Fibroblast of skin of right quadriceps (primary cell): ENCODE measurements around the gene BTBD19.
"Not testable (repeated sequence)": the region's sequence is repeated elsewhere in the genome, so short reads cannot be mapped to it uniquely, and the experiment has no call there.

ENCODE experiments used
- DNase-seq: peaks from one replicate; pipeline ENCODE4 v3.0.0-alpha.2; 2013

Gene BTBD19

GRCh38 chr1:44788120-44788860 lies 20.0 kb upstream of the BTBD19 start, which contains the start of gene BEST4:
Gene BEST4 (minus strand): TSS chr1:44788170. CDS start chr1:44787705, 465 bp downstream.
- no peak for DNase-seq

DNA sequence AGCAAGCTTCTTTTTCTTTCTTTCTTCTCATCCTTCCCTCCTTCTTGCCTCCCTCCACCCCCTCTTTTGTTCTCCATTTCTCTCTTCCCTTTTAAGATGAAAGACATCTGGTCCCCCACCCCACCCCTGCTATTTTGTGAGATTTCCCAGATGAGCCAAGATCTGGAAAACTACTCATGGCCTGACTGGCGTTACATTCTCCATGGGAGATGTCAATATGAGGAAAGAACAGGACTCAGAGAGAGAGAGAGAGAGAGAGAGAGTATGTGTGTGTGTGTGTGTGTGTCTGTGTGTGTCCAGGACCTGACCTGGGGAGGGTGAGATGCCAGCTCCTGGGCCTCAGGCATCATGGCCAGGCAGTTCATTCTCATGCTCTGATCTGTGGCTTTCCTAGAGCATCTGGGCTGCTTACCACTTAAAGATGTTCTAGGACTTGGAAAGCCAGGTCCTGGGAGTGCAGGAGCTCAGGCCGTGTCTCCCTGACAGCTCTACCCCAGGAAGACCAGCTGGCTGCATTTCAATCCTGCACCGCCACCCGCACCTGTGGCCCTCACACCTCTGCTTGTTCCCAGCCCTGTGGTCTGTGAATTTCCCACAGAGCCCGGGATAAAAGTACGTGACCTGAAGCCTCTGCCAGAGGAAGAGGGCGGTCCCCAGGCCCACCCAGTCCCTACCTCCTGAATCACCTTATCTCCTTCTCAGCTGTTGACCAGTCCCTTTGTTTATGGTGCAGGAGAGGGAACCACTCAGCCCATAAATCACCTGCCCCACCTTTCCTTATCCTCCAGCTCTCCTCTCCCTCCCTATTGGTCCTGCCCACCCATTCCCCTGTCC lies 17.1 kb upstream of the BTBD19 start:
- no peak for DNase-seq

- no peak for DNase-seq
Measured at GRCh38 chr1:44792736-44793502, 15.4 kb upstream of the BTBD19 start.

GRCh38 chr1:44797886-44798285 lies 10.4 kb upstream of the BTBD19 start:
- not testable (repeated sequence) for DNase-seq

DNA sequence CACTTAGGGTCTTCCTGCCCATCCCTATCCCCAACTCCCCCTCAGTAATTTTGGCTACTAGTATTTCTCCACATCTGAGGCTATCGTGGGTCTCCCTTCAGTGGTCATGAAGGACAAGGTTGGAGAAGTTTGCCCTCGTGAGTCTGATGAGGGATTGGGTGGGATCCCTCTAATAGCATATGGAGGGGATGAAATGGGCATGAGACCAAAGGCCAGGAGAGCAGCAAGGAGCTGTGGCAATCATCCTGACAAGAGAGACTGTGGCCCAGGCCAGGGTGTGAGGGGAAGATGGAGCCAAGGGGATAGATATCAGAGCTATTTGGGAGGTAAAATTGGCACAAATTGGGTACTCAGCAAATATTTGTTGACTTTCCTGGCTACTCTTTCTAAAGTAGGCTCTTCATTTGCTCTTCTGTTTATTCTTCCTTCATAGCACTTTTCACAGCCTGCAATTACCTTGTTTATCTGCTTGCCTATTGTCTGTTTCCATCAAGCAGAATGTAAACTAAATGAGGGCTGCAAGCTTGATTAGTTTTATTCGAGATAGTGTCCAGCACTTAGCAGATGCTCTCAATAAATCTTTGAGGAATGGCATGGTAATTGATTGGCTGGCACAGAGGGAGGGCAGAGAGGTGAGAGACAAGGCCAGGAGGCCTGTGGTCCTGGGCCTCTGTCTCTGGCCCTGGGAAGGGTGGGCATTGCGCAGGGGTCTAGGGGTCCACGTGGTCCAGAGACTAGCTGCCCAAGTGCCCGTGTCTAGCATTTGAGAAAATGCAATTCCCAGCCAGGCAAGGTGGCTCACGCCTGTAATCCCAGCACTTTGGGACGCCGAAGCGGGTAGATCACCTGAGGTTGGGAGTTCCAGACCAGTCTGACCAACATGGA lies 9.6 kb upstream of the BTBD19 start:
- no peak for DNase-seq

DNA sequence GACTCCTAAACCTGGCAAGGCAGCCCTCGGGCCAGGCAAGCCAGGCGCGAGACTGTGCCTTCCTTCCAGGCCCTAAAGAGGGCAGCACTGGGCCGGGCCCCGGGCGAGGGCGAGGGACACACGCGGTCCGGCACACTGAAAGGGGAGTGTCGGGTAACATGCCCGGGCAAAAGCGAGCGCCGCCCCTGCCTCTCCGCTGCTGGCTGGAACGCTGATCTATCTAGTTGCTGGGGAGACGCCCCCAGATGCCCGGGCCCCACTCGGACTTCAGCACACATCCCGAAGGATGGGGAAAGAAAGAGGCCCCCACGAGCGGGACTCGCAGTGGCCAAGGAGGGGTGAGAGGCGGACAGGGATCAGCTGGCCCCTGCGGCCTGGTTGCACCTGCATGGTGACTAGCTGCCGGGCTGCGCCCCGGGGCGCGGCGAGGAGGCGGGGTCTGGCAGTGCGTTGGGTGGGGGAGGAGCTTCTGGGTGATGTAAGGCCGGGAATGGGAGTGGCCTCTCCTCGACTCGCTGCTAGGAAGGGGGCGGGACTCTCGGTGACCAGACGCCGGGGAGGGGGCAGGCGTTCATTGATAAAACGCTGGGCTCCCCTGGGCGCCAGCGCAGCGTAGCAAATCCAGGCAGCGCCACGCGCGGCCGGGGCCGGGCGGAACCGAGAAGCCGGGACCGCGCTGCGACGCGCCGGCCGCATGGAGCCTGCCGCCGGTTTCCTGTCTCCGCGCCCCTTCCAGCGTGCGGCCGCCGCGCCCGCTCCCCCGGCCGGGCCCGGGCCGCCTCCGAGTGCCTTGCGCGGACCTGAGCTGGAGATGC lies 8.3 kb upstream of the BTBD19 start, which contains the start of gene PLK3:
TSS of gene PLK3 (plus strand) at position 608 of the 815 bp plus-strand sequence. CDS start at position 695, 87 bp downstream.
- peak; percentile 97 for DNase-seq

DNA sequence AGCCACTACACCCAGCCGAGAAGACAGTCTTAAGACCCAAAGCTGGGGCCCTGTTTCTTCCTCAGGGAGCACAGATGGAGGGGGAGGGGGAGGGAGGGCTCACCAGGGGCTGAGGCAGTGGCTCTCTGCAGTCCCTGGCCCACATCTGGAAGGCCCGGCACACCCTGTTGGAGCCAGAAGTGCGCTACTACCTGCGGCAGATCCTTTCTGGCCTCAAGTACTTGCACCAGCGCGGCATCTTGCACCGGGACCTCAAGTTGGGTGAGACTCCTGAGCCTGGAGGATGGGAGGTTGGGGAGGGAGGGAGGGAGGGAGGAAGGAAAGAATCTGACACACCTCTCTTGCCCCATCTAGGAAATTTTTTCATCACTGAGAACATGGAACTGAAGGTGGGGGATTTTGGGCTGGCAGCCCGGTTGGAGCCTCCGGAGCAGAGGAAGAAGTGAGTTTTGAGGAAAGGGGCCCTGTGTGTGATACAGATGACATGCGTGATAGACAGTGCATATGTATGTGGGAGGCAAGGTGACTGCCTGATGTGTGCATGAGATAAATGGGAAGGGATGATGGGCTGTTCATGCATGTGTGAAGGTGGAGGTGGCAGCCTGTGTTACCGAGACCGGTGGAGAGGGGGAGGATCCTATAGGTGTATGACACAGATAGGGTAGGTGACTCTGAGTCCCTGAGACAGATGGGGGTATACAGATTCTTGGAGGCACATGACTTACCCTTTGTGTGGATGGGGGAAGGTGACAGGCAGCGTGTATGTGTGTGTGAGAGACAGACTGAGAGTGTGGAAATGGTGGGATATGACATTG lies 6.6 kb upstream of the BTBD19 start:
- no peak for DNase-seq

GRCh38 chr1:44802306-44803061 lies 5.8 kb upstream of the BTBD19 start:
- DNase-seq, result no peak

DNA sequence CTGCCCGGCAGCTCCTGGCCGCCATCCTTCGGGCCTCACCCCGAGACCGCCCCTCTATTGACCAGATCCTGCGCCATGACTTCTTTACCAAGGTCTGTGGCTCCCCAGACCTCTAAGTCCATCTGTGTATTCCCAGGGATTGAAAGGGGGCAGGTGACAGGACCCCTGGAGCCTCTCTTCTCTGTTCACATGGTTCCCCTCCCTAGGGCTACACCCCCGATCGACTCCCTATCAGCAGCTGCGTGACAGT lies 5.3 kb upstream of the BTBD19 start:
- DNase-seq, result no peak

DNA sequence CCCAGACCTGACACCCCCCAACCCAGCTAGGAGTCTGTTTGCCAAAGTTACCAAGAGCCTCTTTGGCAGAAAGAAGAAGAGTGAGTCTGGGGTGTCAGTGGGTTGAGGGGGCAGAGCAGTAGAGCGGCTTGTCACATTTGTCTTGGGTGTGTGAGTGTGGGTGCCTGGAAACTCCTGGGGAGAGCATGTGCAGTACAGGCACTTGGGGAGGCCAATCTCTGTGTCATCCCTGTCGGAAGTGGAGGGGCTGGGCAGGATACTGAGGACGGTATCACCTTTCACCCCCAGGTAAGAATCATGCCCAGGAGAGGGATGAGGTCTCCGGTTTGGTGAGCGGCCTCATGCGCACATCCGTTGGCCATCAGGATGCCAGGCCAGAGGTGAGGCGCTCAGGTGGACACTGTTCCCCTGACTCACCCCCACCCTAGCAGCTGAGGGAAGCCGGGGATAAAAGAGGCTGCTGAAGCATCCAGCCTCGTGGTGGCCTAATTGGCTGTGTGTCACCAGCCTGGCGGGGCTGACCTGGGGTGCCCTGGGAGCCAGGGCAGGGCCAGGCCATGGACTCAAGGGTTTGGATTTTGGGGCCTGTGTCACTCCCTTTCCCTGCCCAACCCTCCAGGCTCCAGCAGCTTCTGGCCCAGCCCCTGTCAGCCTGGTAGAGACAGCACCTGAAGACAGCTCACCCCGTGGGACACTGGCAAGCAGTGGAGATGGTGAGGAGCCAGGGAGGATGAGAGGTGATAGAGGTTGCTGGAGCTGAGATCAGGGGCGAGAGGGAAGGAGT lies 4.8 kb upstream of the BTBD19 start:
- no peak for DNase-seq

- no peak for DNase-seq
Measured at GRCh38 chr1:44805311-44806024, 2.9 kb upstream of the BTBD19 start.

- no peak for DNase-seq
Measured at GRCh38 chr1:44806025-44806703, 2.2 kb upstream of the BTBD19 start.

DNA sequence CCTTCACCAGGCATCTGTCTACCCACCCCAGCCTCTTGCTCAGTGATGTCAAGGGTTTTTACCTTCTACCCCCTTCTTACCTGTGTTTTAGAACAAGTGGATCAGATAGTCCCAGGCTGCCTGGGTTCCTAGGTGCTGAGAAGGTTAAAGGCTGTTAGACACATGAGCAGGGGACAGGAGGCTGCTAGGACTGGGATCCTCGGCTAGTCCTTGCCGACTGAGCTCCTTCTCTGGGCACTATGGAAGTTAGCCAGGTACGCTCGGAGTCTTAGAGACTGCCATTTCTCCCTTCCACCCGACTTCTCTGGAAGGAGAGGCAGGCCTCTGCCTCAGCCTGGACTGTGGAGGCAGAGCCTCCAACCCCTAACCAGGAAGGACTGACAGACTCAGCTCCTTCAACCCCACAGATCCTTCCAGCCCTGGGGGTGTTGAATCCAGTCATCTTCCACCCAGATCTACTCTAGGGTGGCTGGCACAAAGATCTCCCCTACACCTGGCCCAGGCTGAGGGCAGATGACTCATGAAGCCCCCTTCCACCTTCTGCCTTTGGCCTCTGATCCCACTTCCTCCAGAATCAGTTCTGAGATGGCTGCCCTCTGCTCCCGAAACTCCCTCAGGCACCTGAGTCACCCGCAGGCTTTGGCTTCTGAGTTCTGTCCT lies 1.5 kb upstream of the BTBD19 start, which contains the start of gene DYNLT4:
TSS of gene DYNLT4 (minus strand) at position 648 of the 660 bp plus-strand sequence. CDS start 683 bp downstream, outside the sequence.
- no peak for DNase-seq

DNA sequence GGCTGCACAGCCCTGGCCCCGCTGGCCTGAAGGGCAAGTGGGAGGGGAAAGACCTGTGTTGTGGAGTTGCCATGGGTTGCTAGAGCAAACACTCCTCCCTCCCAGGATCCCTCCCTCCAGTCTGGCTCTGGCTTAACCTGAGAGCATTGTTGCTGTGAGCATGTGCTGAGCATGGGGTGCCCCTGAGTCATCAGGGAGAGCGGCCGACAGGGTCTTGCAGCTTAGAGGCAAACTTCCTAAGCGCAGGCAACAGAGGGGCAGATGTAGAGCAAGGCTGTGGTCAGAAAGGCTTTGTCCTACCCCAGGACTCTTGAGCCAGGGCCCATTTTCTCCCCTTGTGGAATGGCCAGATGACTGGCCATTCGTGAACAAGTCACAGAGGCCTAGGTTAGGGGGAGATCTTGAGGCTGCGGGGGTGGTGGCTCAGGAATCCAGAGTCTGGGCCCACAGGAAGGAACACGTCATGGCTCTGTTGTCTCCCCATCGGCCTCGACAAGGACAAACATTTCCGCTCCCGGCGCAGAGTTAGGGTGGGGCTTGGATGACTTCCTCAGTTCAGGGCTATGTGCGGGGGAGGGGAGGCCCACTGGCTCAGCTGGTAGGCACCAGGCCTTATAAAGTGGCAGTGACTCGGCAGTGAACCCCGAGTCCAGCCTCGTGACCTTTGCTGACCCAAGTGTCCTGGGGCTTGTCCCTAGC lies 810 bp upstream of the BTBD19 start:
- DNase-seq, result peak; percentile 99

- DNase-seq, result peak; percentile 76
Measured at GRCh38 chr1:44808938-44809917, 905 bp downstream of the BTBD19 start.
